ENCODE measurements around the gene MYO18A.

Gene MYO18A

GRCh38 chr17:29045026-29045425, 135.2 kb downstream of the MYO18A start:
- no peak for DNase-seq

DNA sequence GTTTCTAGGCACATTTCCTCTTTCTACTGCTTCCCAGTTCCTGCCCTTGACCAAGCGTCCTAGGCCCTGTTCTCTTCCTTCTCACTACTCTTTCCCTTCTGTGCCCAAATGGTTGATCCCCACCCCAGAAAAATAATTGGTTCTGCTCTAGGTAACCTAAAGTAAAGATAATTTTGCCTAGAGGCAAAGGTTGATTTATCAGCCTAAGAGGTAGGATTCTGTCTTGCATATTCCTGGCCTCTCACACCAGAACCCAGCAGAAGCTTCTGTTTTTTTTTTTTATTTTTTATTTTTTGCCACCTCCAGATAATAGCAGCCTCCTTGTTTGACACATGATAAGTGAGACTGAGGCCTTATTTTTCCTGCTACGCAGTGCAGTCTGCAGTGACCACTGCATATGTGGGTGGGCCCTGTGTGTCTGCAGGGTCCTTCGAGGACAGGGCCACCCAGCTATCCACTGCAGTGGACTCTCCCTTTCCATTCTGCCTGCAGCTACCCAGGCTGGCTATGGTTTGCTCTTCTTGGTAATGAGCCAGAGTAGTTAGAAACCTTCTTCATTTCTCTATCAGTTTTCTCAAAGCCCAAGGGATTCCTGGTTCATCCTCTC, 136.6 kb downstream of the MYO18A start:
- no peak for DNase-seq

- peak; percentile 59 for DNase-seq
These were observed 137.3 kb downstream of the MYO18A start, which contains the start of gene PIPOX for GRCh38 chr17:29042679-29043538. TSS of gene PIPOX (plus strand) at chr17:29043141. CDS start at chr17:29043226, 85 bp downstream.

- no peak for DNase-seq
These were observed 138.0 kb downstream of the MYO18A start for GRCh38 chr17:29042026-29042678.

DNA sequence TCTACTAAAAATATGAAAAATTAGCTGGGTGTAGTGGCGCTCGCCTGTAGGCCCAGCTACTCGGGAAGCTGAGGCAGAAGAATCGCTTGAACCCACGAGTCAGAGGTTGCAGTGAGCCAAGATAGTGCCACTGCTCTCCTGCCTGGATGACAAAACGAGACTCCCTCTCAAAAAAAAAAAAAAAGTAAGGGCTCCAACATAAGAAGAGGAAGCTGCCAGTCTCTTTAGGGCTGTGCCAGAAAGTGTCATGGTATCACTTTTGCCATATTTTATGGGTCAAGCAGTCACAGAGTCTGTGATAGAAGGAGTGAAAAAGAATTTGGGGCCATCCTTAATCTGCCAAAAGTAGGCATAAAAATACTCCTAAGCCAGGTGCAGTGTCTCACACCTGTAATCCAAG, 138.6 kb downstream of the MYO18A start:
- DNase-seq = no peak

DNA sequence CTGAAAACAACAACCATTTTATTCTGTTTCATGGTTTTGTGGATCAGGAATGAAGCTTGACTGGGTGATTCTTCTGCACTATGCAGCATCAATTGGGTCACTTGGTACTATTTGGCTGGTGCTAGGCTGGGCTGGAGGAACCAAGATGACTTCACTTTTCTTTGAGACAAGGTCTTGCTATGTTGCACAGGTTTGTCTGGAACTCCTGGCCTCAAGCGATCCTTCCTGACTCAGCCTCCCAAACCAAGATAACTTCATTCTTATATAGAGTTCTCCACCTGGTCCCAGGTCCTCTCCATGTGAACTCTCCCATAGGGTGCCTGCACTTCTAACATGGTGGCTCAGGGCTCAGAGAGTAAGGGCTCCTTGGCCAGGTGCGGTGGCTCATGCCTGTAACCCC, 139.1 kb downstream of the MYO18A start:
- DNase-seq = no peak

GRCh38 chr17:29039764-29040598, 140.2 kb downstream of the MYO18A start:
- peak; percentile 77 for DNase-seq

- no peak for DNase-seq
These were observed 142.0 kb downstream of the MYO18A start for GRCh38 chr17:29038085-29038795.

- no peak for DNase-seq
These were observed 142.5 kb downstream of the MYO18A start for GRCh38 chr17:29037739-29038084.

DNA sequence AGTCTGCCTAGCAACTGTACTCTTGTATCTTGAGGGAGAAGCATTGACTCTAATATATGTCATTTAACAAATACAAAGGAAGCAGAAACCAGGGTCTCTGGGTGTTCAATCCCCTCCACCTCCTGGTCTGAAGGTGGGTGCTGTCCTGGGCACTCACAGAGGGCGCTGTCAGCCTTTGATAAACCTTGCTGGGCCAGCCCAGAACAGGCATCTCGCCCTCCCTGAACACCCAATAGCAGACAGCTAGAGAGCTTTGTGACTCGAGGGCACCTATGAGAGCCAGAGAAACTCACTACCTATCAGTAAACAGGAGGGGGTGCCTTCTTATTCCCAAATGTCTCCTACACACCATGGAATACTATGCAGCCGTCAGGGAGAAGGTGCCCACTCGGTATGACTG, 143.6 kb downstream of the MYO18A start:
- DNase-seq = no peak

DNA sequence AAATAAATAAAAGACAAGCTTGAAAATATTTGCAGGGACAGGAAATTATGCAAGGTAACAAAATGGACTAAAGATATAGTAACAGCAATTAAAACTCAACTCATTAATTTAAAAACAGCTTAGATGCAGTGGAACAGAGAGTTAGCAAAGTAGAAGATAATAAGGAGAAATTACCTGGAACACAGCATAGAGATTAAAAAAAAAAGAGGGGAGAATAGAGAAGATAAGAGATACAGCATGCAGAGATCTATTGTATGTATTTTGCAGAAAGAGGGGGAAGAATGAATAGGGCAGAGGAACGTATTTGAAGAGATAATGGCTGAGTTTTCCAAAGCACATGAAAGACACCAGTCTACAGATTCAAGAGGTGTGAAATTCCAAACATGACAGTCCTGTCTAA, 145.7 kb downstream of the MYO18A start:
- DNase-seq = no peak

DNA sequence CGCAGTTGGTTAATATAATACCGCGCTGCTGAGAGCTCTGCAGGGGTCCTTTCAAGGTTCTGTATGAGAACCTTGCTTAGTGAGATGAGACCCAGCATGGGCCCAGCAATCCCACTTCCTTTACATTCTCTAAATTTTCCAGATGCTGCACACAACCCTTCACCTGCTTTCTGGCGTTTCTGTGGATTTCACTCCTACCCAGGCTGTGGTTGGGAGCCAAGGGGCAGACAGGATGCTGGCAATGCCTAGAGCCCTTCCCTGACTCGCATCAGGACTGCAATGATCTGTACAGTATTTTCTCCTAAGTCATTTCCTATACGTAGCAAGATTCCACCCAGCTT, 147.4 kb downstream of the MYO18A start:
- no peak for DNase-seq

DNA sequence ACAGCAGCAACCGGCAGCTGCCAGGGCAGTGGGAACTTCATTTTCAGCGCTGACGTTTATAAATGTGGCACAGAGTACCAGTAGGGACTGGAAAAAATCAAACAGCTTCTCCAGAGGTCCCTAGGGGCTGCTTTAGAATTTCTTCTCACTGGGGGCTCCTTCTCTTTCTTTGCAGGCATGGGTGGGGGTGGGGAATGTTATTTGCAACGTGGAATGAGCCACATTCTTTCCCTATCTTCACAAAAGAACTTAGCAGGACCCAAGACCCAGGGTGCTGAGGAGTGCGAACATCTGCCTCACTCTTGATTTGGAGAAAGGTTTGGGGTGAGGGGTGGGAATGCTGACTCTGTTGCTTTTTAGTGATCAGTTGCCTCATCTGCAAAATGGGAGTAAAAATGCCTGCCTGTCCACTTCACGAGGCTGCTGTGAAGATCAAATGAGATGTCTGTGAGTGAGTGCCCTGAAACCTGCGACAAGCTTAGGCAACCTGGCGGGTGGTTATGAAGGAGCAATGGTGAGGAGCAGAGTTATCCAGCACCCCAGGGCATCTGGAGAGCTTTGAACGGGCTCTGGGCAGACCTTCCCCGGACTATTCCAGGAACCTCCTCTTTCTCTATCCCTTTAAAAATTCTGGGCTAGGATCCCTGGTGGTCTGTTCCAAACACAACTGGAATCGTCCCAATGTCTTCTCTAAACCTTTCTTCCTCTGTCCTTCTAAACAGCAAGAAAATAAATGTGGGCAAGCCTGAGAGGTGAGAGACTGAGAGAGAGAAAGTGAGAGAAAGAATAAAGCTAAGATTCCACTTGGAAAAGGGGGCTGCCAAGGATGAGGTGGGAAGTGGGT, 148.0 kb downstream of the MYO18A start:
- DNase-seq = no peak

DNA sequence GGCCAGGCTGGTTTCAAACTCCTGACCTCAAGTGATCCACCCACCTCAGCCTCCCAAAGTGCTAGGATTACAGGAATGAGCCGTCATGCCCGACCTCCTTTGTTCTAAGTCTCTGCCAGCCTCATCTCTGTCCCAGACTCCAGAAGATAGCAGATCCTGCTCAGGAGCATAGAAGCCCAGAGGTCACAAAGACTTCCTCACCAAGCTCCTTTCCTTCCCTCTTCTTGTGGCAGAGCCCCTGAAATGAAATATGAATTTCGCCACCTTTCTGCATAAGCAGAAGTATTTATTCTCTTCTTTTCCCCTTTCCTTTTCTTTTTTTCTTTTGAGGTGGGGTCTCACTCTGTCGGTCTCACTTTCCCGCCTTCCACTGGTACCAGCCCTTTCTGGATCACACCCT, 148.7 kb downstream of the MYO18A start:
- no peak for DNase-seq

GRCh38 chr17:29024316-29024952, 155.8 kb downstream of the MYO18A start:
- DNase-seq = no peak

- no peak for DNase-seq
These were observed 158.1 kb downstream of the MYO18A start for GRCh38 chr17:29022074-29022473.

- no peak for DNase-seq
These were observed 159.0 kb downstream of the MYO18A start for GRCh38 chr17:29021226-29021625.
